ENCODE data around the gene ANKRD44.

ANKRD44 gene

GRCh38 chr2:197255543-197255942, 55.0 kb downstream of the ANKRD44 start:
- Mint-ChIP-seq H3K36me3 (peaks cover 28% of the 10 kb centered on the region), H3K27ac (peak overlapping the region; percentile 95), H3K4me3 (peak overlapping the region; percentile 74), H3K9me3 (peaks cover 1% of the 10 kb centered on the region), H3K4me1 (peaks cover 72% of the 10 kb centered on the region), H3K27me3 (no peaks in the 10 kb centered on the region)
- peak; percentile 81 for DNase-seq
- CTCF ChIA-PET: interaction anchor here (0.6 to 3.3 kb wide), 7 partner anchors 12 to 58 kb away, joined by 3 to 11 read pairs (median 3); no protein-coding TSS in a partner anchor

GRCh38 chr2:197254776-197255530, 55.6 kb downstream of the ANKRD44 start:
- peaks cover 74% of the 10 kb centered on the region for H3K4me1 Mint-ChIP-seq
- CTCF ChIA-PET: interaction anchor here (0.8 to 3.3 kb wide), 4 partner anchors 12 to 58 kb away, joined by 3 to 11 read pairs (median 4); no protein-coding TSS in a partner anchor
- peak overlapping the region; percentile 74 for H3K4me3 Mint-ChIP-seq
- H3K27me3 Mint-ChIP-seq: no peaks in the 10 kb centered on the region
- DNase-seq: no peak
- H3K36me3 Mint-ChIP-seq: peaks cover 26% of the 10 kb centered on the region
- peak overlapping the region; percentile 95 for H3K27ac Mint-ChIP-seq
- H3K9me3 Mint-ChIP-seq: peaks cover 1% of the 10 kb centered on the region

- Mint-ChIP-seq H3K9me3 (no peaks in the 10 kb centered on the region), H3K4me3 (no peak overlapping the region), H3K27me3 (no peaks in the 10 kb centered on the region), H3K36me3 (peaks cover 32% of the 10 kb centered on the region), H3K4me1 (peaks cover 77% of the 10 kb centered on the region), H3K27ac (no peak overlapping the region)
- no peak for DNase-seq
- CTCF ChIA-PET: interaction anchor here (1.2 to 1.4 kb wide), 2 partner anchors 11 to 62 kb away, joined by 3 to 4 read pairs; no protein-coding TSS in a partner anchor
Observed at GRCh38 chr2:197251576-197251975, 59.0 kb downstream of the ANKRD44 start.

- CTCF ChIA-PET: interaction anchor here (1.2 kb wide), 1 partner anchor 61 kb away, joined by 4 read pairs; no protein-coding TSS in a partner anchor
- no peak overlapping the region for H3K4me3 Mint-ChIP-seq
- no peak for DNase-seq
- H3K4me1 Mint-ChIP-seq: peaks cover 77% of the 10 kb centered on the region
- no peak overlapping the region for H3K27ac Mint-ChIP-seq
- H3K36me3 Mint-ChIP-seq: peaks cover 35% of the 10 kb centered on the region
- H3K27me3 Mint-ChIP-seq: no peaks in the 10 kb centered on the region
- no peaks in the 10 kb centered on the region for H3K9me3 Mint-ChIP-seq
Observed at GRCh38 chr2:197251163-197251562, 59.4 kb downstream of the ANKRD44 start.

- DNase-seq: no peak
- CTCF ChIA-PET: interaction anchor here (1.1 kb wide), 1 partner anchor 12 kb away, joined by 3 read pairs; no protein-coding TSS in a partner anchor
- Mint-ChIP-seq H3K9me3 (no peaks in the 10 kb centered on the region), H3K36me3 (peaks cover 40% of the 10 kb centered on the region), H3K27ac (peak overlapping the region; percentile 24), H3K4me3 (no peak overlapping the region), H3K4me1 (peaks cover 76% of the 10 kb centered on the region), H3K27me3 (no peaks in the 10 kb centered on the region)
Observed at GRCh38 chr2:197250084-197250397, 60.5 kb downstream of the ANKRD44 start.

GRCh38 chr2:197249381-197250083, 61.0 kb downstream of the ANKRD44 start:
- CTCF ChIA-PET: interaction anchor here (1.1 to 1.5 kb wide), 2 partner anchors 12 to 42 kb away, joined by 3 to 4 read pairs; no protein-coding TSS in a partner anchor
- DNase-seq: no peak
- Mint-ChIP-seq H3K4me1 (peaks cover 72% of the 10 kb centered on the region), H3K27ac (no peak overlapping the region), H3K9me3 (no peaks in the 10 kb centered on the region), H3K4me3 (no peak overlapping the region), H3K36me3 (peaks cover 42% of the 10 kb centered on the region), H3K27me3 (no peaks in the 10 kb centered on the region)

GRCh38 chr2:197248623-197249022, 62.0 kb downstream of the ANKRD44 start:
- CTCF ChIA-PET: interaction anchor here (1.5 kb wide), 1 partner anchor 41 kb away, joined by 4 read pairs; no protein-coding TSS in a partner anchor
- H3K27me3 Mint-ChIP-seq: no peaks in the 10 kb centered on the region
- H3K36me3 Mint-ChIP-seq: peaks cover 51% of the 10 kb centered on the region

GRCh38 chr2:197248001-197248401, 62.6 kb downstream of the ANKRD44 start:
- DNase-seq: no peak
- peaks cover 74% of the 10 kb centered on the region for H3K4me1 Mint-ChIP-seq
- CTCF ChIA-PET: interaction anchor here (1.5 kb wide), 1 partner anchor 40 kb away, joined by 4 read pairs; no protein-coding TSS in a partner anchor
- peak overlapping the region; percentile 73 for H3K27ac Mint-ChIP-seq
- H3K36me3 Mint-ChIP-seq: peaks cover 55% of the 10 kb centered on the region
- no peak overlapping the region for H3K4me3 Mint-ChIP-seq
- no peaks in the 10 kb centered on the region for H3K27me3 Mint-ChIP-seq
- H3K9me3 Mint-ChIP-seq: peaks cover 4% of the 10 kb centered on the region

More at GRCh38 chr2:197248623-197249022, 62.0 kb downstream of the ANKRD44 start:
- Mint-ChIP-seq H3K4me1 (peaks cover 72% of the 10 kb centered on the region), H3K4me3 (no peak overlapping the region), H3K27ac (no peak overlapping the region), H3K9me3 (peaks cover 3% of the 10 kb centered on the region)
- peak; percentile 36 for DNase-seq

GRCh38 chr2:197247083-197247482, 63.5 kb downstream of the ANKRD44 start:
- DNase-seq: no peak
- Mint-ChIP-seq H3K9me3 (peaks cover 4% of the 10 kb centered on the region), H3K4me3 (no peak overlapping the region), H3K4me1 (peaks cover 82% of the 10 kb centered on the region), H3K36me3 (peaks cover 58% of the 10 kb centered on the region), H3K27ac (no peak overlapping the region), H3K27me3 (no peaks in the 10 kb centered on the region)
- CTCF ChIA-PET: interaction anchor here (0.5 kb wide), 1 partner anchor 16 kb away, joined by 4 read pairs; no protein-coding TSS in a partner anchor

- CTCF ChIA-PET: no interaction called here
- no peak overlapping the region for H3K4me3 Mint-ChIP-seq
- H3K36me3 Mint-ChIP-seq: peaks cover 55% of the 10 kb centered on the region
- peak overlapping the region; percentile 75 for H3K27ac Mint-ChIP-seq
- no peak for DNase-seq
- peaks cover 4% of the 10 kb centered on the region for H3K9me3 Mint-ChIP-seq
- H3K4me1 Mint-ChIP-seq: peaks cover 81% of the 10 kb centered on the region
- no peaks in the 10 kb centered on the region for H3K27me3 Mint-ChIP-seq
Observed at GRCh38 chr2:197245829-197246804, 64.5 kb downstream of the ANKRD44 start.

GRCh38 chr2:197244349-197244748, 66.2 kb downstream of the ANKRD44 start:
- H3K27ac Mint-ChIP-seq: no peak overlapping the region
- CTCF ChIA-PET: interaction anchor here (0.9 to 2.6 kb wide), 3 partner anchors 12 to 49 kb away, joined by 3 to 11 read pairs (median 3); no protein-coding TSS in a partner anchor

GRCh38 chr2:197242719-197243118, 67.9 kb downstream of the ANKRD44 start:
- peaks cover 4% of the 10 kb centered on the region for H3K9me3 Mint-ChIP-seq
- H3K4me3 Mint-ChIP-seq: no peak overlapping the region
- no peaks in the 10 kb centered on the region for H3K27me3 Mint-ChIP-seq
- CTCF ChIA-PET: interaction anchor here (2.6 kb wide), 1 partner anchor 14 kb away, joined by 11 read pairs; no protein-coding TSS in a partner anchor
- H3K36me3 Mint-ChIP-seq: peaks cover 52% of the 10 kb centered on the region
- peaks cover 82% of the 10 kb centered on the region for H3K4me1 Mint-ChIP-seq
- no peak for DNase-seq
- H3K27ac Mint-ChIP-seq: peak overlapping the region; percentile 38

More at GRCh38 chr2:197244349-197244748, 66.2 kb downstream of the ANKRD44 start:
- Mint-ChIP-seq H3K4me3 (no peak overlapping the region), H3K27me3 (no peaks in the 10 kb centered on the region), H3K36me3 (peaks cover 49% of the 10 kb centered on the region), H3K4me1 (peaks cover 81% of the 10 kb centered on the region), H3K9me3 (peaks cover 4% of the 10 kb centered on the region)
- no peak for DNase-seq

GRCh38 chr2:197241596-197241995, 69.0 kb downstream of the ANKRD44 start:
- H3K4me3 Mint-ChIP-seq: no peak overlapping the region
- CTCF ChIA-PET: interaction anchor here (1.0 to 2.4 kb wide), 3 partner anchors 18 to 32 kb away, joined by 3 to 7 read pairs (median 3); no protein-coding TSS in a partner anchor

More at GRCh38 chr2:197241596-197241995, 69.0 kb downstream of the ANKRD44 start:
- Mint-ChIP-seq H3K27ac (peak overlapping the region; percentile 28), H3K36me3 (peaks cover 46% of the 10 kb centered on the region), H3K9me3 (peaks cover 4% of the 10 kb centered on the region), H3K4me1 (peaks cover 82% of the 10 kb centered on the region), H3K27me3 (no peaks in the 10 kb centered on the region)
- no peak for DNase-seq

Data from activated naive CD4-positive, alpha-beta T cell treated with anti-CD3 and anti-CD28 coated beads, Interleukin-2, amount 10 ng/mL, durations not matched to agents 7 days and 5 days (primary cell).